GM12891 (cell line): ENCODE measurements around the gene EFHC1.

Experiments used
- DNase-seq: peaks from one replicate; pipeline ENCODE4 v3.0.0; 2011; ENCODE audit warnings: low spot score; ENCODE audit not compliant: insufficient read length
- FAIRE-seq: peaks from 2 replicates; lab custom pipeline; 2011; peaks lifted over from hg19 to GRCh38; lab: Jason Lieb, UNC
- PAX5 ChIP-seq: IDR thresholded peaks from 2 replicates; pipeline ENCODE4 v1.6.1; 2011; ENCODE audit warnings: low read length, moderate library complexity, mild to moderate bottlenecking; ENCODE audit not compliant: insufficient read depth, severe bottlenecking
- POLR2A ChIP-seq: IDR thresholded peaks from 2 replicates; pipeline ENCODE4 v1.6.1; 2011; ENCODE audit warnings: low read depth, low read length, control low read depth
- POLR2AphosphoS5 ChIP-seq: IDR thresholded peaks from 2 replicates; pipeline ENCODE4 v1.6.1; 2011; ENCODE audit warnings: low read depth, low read length, control low read depth
- POU2F2 ChIP-seq: IDR thresholded peaks from 2 replicates; pipeline ENCODE4 v1.6.1; 2011; ENCODE audit warnings: low read depth, mild to moderate bottlenecking, control low read depth, low read length, moderate library complexity
- SPI1 ChIP-seq: IDR thresholded peaks from 2 replicates; pipeline ENCODE4 v1.6.1; 2011; ENCODE audit warnings: low read depth, low read length, control low read depth
- TAF1 ChIP-seq: IDR thresholded peaks from 2 replicates; pipeline ENCODE4 v1.6.1; 2011; ENCODE audit warnings: low read depth, low read length, control low read depth

The EFHC1 gene

DNA sequence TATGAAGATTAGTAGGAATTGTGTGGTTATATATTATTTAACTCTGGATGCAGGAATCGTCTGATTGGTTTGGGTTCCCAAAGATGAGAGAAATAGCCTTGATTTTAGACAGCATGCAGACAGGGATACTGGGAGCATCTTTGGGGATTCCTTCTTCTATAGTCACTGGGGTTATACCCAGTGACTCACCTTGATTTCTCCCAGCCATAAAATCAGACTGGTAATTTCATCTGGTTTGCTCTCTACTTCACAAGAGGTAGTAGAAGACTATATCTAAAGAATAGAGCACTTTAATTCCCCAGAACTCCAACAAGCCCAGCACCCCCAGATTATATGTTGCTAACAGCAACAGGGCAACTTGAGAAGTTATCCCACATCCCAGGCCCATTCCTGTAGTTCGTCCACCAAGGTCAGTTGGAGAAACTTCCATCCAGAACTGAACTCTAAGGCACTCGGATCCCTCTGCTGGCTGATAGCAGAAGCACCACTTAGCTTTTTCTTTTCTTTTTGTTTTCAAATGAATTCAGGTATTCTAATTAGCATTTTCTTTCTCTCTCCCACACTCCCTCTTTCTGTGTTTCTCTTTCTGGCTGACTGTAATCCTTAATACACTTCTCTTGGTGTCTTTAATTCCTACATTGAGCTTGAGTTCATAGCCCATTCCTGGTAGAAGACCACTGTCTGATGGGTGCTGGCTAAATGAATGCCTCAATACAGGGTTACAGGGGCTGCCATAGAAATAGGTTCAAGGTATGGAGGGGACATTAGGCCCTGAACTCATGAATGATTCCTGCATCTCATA lies 20.4 kb upstream of the EFHC1 start:
- no peak for TF ChIP-seq POU2F2
- no peak for TF ChIP-seq PAX5
- no peak for TF ChIP-seq POLR2A
- TF ChIP-seq POLR2AphosphoS5: no peak
- no peak for TF ChIP-seq TAF1
- TF ChIP-seq SPI1: no peak
- peak; percentile 75 for FAIRE-seq
- no peak for DNase-seq

DNA sequence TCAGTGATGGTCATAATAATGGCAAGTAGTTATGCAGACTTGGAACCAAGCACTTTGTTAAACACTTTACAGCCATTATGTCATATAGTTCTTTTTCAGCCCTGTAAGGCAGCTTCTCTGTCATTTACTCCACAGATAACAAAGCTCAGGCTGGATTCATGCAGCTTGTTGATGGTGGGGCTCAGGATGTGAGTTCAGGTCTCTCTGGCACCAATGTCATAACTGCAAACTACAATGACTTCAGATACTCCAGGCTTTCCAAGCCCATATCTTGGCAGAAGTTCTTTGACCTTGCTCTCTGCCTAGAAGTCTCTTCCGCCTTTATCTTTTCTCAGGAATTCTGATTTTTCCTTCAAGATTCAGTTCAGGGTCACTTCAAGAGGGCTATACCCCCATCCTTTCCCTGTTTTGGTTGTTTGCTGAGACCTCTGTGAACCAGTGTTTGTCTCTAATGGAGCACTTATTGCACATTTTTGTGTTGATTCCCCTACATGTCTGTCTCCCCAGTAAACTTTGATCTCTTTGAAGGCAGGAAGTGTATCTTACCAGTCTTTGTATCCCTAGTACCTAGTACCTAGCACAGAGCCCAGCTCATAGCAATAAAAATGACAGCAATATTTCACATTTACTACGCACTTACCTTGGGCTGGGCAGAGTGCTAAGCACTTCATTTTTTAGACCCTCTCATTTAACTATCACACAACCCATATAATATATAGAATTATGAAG lies 19.7 kb upstream of the EFHC1 start:
- TF ChIP-seq PAX5 (no peak), POLR2AphosphoS5 (no peak), SPI1 (no peak), POLR2A (no peak), TAF1 (no peak), POU2F2 (no peak)
- DNase-seq (no peak), FAIRE-seq (peak; percentile 52)

DNA sequence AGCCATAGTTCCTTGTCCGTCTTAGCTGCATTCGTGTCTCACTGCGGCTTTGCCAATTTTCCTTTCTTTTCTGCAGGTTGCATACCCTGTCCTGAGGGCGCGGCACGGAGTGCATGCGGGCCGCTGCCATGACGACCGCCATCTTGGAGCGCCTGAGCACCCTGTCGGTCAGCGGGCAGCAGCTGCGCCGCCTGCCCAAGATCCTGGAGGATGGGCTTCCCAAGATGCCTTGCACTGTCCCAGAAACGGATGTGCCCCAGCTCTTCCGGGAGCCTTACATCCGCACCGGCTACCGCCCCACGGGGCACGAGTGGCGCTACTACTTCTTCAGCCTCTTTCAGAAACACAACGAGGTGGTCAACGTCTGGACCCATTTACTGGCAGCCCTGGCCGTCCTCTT lies 17.1 kb upstream of the EFHC1 start:
- FAIRE-seq (no peak), DNase-seq (no peak)
- TF ChIP-seq POLR2AphosphoS5: no peak
- no peak for TF ChIP-seq POLR2A
- no peak for TF ChIP-seq SPI1
- TF ChIP-seq TAF1: no peak
- TF ChIP-seq POU2F2: no peak
- TF ChIP-seq PAX5: no peak

DNA sequence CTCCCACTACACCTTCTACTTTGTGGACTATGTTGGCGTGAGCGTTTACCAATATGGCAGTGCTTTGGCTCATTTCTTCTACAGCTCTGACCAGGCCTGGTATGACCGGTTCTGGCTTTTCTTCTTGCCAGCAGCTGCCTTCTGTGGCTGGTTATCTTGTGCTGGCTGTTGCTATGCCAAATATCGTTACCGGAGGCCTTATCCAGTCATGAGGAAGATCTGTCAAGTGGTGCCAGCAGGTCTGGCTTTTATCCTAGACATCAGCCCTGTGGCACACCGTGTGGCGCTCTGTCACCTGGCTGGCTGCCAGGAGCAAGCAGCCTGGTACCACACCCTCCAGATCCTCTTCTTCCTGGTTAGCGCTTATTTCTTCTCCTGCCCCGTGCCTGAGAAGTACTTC lies 16.5 kb upstream of the EFHC1 start:
- no peak for TF ChIP-seq POU2F2
- no peak for TF ChIP-seq POLR2AphosphoS5
- TF ChIP-seq TAF1: no peak
- TF ChIP-seq SPI1: no peak
- no peak for TF ChIP-seq POLR2A
- TF ChIP-seq PAX5: no peak
- no peak for DNase-seq
- FAIRE-seq: no peak

DNA sequence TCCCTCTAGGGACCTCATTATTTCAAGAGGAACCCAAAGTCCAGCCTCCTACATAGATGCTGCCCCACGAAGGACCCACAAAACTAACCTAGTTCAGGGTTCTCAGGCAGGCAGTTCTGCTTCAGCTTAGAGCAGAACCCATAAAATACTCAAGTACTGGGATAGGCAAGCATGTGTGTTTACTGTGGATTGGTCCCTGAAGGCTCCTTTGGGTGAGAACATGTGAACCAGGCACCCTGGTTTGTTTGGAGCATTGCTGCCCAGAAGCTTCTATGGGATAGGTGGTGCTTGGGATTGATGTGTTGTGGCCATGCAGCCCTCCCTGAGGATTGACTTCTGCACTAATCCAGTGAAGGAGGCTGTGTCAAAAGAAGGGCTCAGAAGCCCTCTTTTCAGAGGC lies 14.9 kb upstream of the EFHC1 start:
- no peak for TF ChIP-seq POLR2A
- TF ChIP-seq TAF1: no peak
- no peak for TF ChIP-seq SPI1
- DNase-seq (no peak), FAIRE-seq (no peak)

DNA sequence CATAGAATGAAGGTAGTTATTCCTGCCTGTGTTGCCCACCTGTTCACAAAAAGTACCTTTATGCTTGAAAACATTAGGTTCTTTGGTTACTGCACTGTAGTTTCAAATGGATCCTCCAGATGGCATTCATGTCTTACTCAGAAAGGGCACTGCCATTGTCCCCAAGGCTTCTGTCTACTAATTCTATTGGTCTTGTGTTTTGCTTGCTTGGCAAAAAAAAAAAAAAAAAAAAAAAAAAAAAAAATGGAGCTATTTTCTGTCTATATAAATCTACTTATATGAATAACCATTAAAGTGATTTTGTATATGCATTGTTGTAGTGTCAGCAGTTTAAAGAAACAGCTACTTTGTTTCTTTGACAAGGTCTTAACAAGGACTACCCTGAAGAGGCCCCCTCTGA lies 12.7 kb upstream of the EFHC1 start:
- FAIRE-seq: no peak
- TF ChIP-seq POLR2A (no peak), POU2F2 (no peak), POLR2AphosphoS5 (no peak), SPI1 (no peak), PAX5 (no peak), TAF1 (no peak)
- DNase-seq: no peak

DNA sequence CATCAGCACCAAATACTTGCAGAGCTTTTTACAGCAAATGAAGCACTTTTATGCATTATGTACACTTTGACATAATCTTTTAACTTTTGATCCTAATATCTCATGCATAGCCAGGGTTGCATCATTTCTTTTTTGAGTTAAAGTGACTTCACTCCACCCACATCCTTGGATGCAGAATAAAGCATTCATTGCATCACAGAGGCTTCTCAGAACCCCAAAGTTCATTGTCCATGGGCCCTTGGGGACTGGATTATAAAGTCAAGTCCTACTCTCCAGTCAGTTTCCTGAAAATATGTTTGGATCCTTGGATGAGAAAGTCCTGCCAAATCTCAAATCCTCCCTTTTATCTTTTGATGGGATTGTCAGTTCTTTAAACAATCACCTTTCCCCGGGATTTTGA lies 10.6 kb upstream of the EFHC1 start:
- DNase-seq (no peak), FAIRE-seq (no peak)
- no peak for TF ChIP-seq PAX5
- no peak for TF ChIP-seq POLR2A
- TF ChIP-seq POLR2AphosphoS5: no peak
- no peak for TF ChIP-seq TAF1
- TF ChIP-seq SPI1: no peak
- TF ChIP-seq POU2F2: no peak

DNA sequence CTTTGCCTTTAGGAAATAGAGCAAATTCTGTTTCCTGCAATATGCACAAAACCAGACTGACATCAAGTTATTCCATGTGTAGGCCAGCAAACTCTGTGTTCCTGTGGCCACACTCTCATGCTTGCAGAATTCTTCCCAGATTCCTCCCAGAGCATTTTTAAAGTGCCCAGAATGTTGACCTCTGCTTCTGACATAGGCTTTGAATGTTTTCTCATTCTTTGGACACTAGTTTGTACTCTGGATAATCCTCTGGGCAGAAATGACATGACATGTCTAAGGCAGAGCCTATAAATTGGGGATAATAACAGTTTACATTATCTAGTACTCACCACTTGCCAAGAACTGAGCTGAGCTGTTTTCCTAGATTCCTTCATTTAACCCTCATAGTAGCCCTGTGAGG lies 9.2 kb upstream of the EFHC1 start:
- TF ChIP-seq PAX5 (no peak), SPI1 (no peak), POU2F2 (no peak), POLR2A (no peak), POLR2AphosphoS5 (no peak), TAF1 (no peak)
- DNase-seq (no peak), FAIRE-seq (no peak)

DNA sequence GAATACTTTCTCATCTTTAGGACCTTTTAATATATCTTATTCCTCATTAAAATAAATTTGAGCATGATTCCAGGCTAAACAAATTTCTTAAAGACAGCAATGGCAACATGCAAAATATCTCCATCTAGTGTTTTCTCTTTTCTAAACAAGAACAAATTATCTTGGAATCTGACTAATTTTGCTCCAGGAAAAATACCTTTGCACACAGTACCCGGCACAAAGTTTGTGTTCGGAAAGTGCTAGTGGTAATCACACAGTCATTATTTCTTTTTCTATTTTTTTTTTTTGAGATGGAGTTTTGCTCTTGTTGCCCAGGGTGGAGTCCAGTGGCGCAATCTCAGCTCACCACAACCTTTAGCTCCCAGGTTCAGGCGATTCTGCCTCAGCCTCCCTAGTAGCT lies 8.2 kb upstream of the EFHC1 start:
- no peak for FAIRE-seq

More for the DNA sequence above, 8.2 kb upstream of the EFHC1 start:
- DNase-seq: no peak
- TF ChIP-seq PAX5 (no peak), POLR2A (no peak), POU2F2 (no peak), SPI1 (no peak), TAF1 (no peak), POLR2AphosphoS5 (no peak)
